ENCODE results near the gene ETV6.

ETV6 gene

GRCh38 chr12:11758510-11759493, 109.3 kb downstream of the ETV6 start:
- TF ChIP-seq SIN3A (IDR thresholded peaks at IDR 0.05; ENCODE audit: borderline replicate concordance, insufficient read depth, low read length): no peak
- TF ChIP-seq TAF1 (IDR thresholded peaks at IDR 0.05; ENCODE audit: borderline replicate concordance, insufficient read depth, low read length): no peak
- TF ChIP-seq FOXP2 (optimal IDR thresholded peaks at IDR 0.05; ENCODE audit: borderline replicate concordance, extremely low read depth, extremely low read length, insufficient read depth): no peak
- no peak for TF ChIP-seq POLR2AphosphoS5 (IDR thresholded peaks at IDR 0.05; ENCODE audit: low read depth, low read length)
- no peak for TF ChIP-seq REST (IDR thresholded peaks at IDR 0.05; ENCODE audit: insufficient read depth in 1 of 2, low read depth in 2 of 2, low read length in 2 of 2)

GRCh38 chr12:11759494-11759878, 110.0 kb downstream of the ETV6 start:
- no peak for TF ChIP-seq POLR2AphosphoS5 (IDR thresholded peaks at IDR 0.05; ENCODE audit: low read depth, low read length)
- TF ChIP-seq REST (IDR thresholded peaks at IDR 0.05; ENCODE audit: insufficient read depth in 1 of 2, low read depth in 2 of 2, low read length in 2 of 2): no peak
- no peak for TF ChIP-seq FOXP2 (optimal IDR thresholded peaks at IDR 0.05; ENCODE audit: borderline replicate concordance, extremely low read depth, extremely low read length, insufficient read depth)
- TF ChIP-seq SIN3A (IDR thresholded peaks at IDR 0.05; ENCODE audit: borderline replicate concordance, insufficient read depth, low read length): no peak
- TF ChIP-seq TAF1 (IDR thresholded peaks at IDR 0.05; ENCODE audit: borderline replicate concordance, insufficient read depth, low read length): no peak

- TF ChIP-seq POLR2AphosphoS5 (IDR thresholded peaks at IDR 0.05; ENCODE audit: low read depth, low read length) (no peak), TAF1 (IDR thresholded peaks at IDR 0.05; ENCODE audit: borderline replicate concordance, insufficient read depth, low read length) (no peak), REST (IDR thresholded peaks at IDR 0.05; ENCODE audit: insufficient read depth in 1 of 2, low read depth in 2 of 2, low read length in 2 of 2) (no peak), FOXP2 (optimal IDR thresholded peaks at IDR 0.05; ENCODE audit: borderline replicate concordance, extremely low read depth, extremely low read length, insufficient read depth) (no peak), SIN3A (IDR thresholded peaks at IDR 0.05; ENCODE audit: borderline replicate concordance, insufficient read depth, low read length) (no peak)
Measured at GRCh38 chr12:11759899-11760298, 110.4 kb downstream of the ETV6 start.

GRCh38 chr12:11761869-11762567, 112.5 kb downstream of the ETV6 start:
- no peak for TF ChIP-seq TAF1 (IDR thresholded peaks at IDR 0.05; ENCODE audit: borderline replicate concordance, insufficient read depth, low read length)
- no peak for TF ChIP-seq POLR2AphosphoS5 (IDR thresholded peaks at IDR 0.05; ENCODE audit: low read depth, low read length)
- TF ChIP-seq FOXP2 (optimal IDR thresholded peaks at IDR 0.05; ENCODE audit: borderline replicate concordance, extremely low read depth, extremely low read length, insufficient read depth): no peak
- TF ChIP-seq SIN3A (IDR thresholded peaks at IDR 0.05; ENCODE audit: borderline replicate concordance, insufficient read depth, low read length): no peak
- TF ChIP-seq REST (IDR thresholded peaks at IDR 0.05; ENCODE audit: insufficient read depth in 1 of 2, low read depth in 2 of 2, low read length in 2 of 2): no peak
